Endothelial cell of umbilical vein (primary cell): Measurements from ENCODE around the gene RNPEP.

Source experiments
- EZH2 ChIP-seq: IDR thresholded peaks from 2 replicates; pipeline ENCODE4 v1.6.1; 2012; ENCODE audit warnings: borderline replicate concordance, low read depth, mild to moderate bottlenecking, moderate library complexity, low read length, inconsistent platforms; ENCODE audit not compliant: severe bottlenecking
- GATA2 ChIP-seq: IDR thresholded peaks from 2 replicates; pipeline ENCODE4 v1.7.0; 2011; ENCODE audit warnings: low read depth, mild to moderate bottlenecking, moderate library complexity, mixed read lengths, low read length; ENCODE audit not compliant: insufficient read length, insufficient read depth
- JUN ChIP-seq: IDR thresholded peaks from 2 replicates; pipeline ENCODE4 v1.6.1; 2011; ENCODE audit warnings: borderline replicate concordance, low read depth; ENCODE audit not compliant: insufficient read length, insufficient read depth
- MAX ChIP-seq: IDR thresholded peaks from 2 replicates; pipeline ENCODE4 v1.6.1; 2011; ENCODE audit not compliant: insufficient read depth, insufficient read length
- POLR2A ChIP-seq: IDR thresholded peaks from 2 replicates; pipeline ENCODE4 v1.6.1; 2012; ENCODE audit warnings: low read depth, mild to moderate bottlenecking, control low read depth, low read length
- POLR2AphosphoS5 ChIP-seq: IDR thresholded peaks from 2 replicates; pipeline ENCODE4 v1.6.1; 2012; ENCODE audit warnings: low read depth, mild to moderate bottlenecking, control low read depth, low read length, moderate library complexity; ENCODE audit not compliant: insufficient read depth
- TF ChIP-seq, protein P1 (sequence below), 2 donors: IDR thresholded peaks; 1 replicate in 1 of 2; 2 replicates in 1 of 2; pipeline ENCODE4 v1.5.1; 2011; ENCODE audit warnings: low read length in 2 of 2, mild to moderate bottlenecking in 2 of 2, moderate library complexity in 2 of 2, control low read depth in 1 of 2, inconsistent platforms in 1 of 2, low read depth in 1 of 2; ENCODE audit not compliant: insufficient read depth in 1 of 2; ENCODE audit errors: extremely low read depth in 1 of 2

GRCh38 chr1:202037706-202038296, 55.4 kb downstream of the RNPEP start:
- TF ChIP-seq JUN (no peak), EZH2 (no peak), MAX (no peak), GATA2 (no peak), POLR2A (no peak), POLR2AphosphoS5 (no peak)
- TF ChIP-seq, protein P1, sequence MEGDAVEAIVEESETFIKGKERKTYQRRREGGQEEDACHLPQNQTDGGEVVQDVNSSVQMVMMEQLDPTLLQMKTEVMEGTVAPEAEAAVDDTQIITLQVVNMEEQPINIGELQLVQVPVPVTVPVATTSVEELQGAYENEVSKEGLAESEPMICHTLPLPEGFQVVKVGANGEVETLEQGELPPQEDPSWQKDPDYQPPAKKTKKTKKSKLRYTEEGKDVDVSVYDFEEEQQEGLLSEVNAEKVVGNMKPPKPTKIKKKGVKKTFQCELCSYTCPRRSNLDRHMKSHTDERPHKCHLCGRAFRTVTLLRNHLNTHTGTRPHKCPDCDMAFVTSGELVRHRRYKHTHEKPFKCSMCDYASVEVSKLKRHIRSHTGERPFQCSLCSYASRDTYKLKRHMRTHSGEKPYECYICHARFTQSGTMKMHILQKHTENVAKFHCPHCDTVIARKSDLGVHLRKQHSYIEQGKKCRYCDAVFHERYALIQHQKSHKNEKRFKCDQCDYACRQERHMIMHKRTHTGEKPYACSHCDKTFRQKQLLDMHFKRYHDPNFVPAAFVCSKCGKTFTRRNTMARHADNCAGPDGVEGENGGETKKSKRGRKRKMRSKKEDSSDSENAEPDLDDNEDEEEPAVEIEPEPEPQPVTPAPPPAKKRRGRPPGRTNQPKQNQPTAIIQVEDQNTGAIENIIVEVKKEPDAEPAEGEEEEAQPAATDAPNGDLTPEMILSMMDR (IDR thresholded peaks at IDR 0.05; ENCODE audit: extremely low read depth in 1 of 2, insufficient read depth in 1 of 2, low read depth in 1 of 2, low read length in 2 of 2): no peak
